ENCODE data around the gene ARHGAP8. TPM values are rescaled to one million over a fixed set of nuclear protein-coding genes. Genes with fewer than 3 reads are reported as not detected.
"Not testable (repeated sequence)": the region's sequence is repeated elsewhere in the genome, so short reads cannot be mapped to it uniquely, and the experiment has no call there.

ARHGAP8 gene
- total RNA-seq, 2 donors from 2014 or later: 4.7 to 7.1 TPM

- DNase-seq (no peak), ATAC-seq (no peak)
- Mint-ChIP-seq H3K4me3 (no peak overlapping the region), H3K27ac (no peak overlapping the region), H3K36me3 (ENCODE audit: low read depth) (no peaks in the 10 kb centered on the region), H3K27me3 (peaks cover 19% of the 10 kb centered on the region), H3K4me1 (peaks cover 2% of the 10 kb centered on the region)
- H3K9me3 ChIP-seq (ENCODE audit: control insufficient read depth, low read length, poor library complexity, severe bottlenecking): no peaks in the 10 kb centered on the region
These were observed 46.9 kb downstream of the ARHGAP8 start for GRCh38 chr22:44799077-44799945.

GRCh38 chr22:44799946-44800634 lies 47.7 kb downstream of the ARHGAP8 start:
- not testable (repeated sequence) for H3K4me3 Mint-ChIP-seq; DNase-seq; ATAC-seq; H3K27ac Mint-ChIP-seq; H3K36me3 Mint-ChIP-seq (ENCODE audit: low read depth); H3K4me1 Mint-ChIP-seq; H3K9me3 ChIP-seq (ENCODE audit: control insufficient read depth, low read length, poor library complexity, severe bottlenecking)
- H3K27me3 Mint-ChIP-seq: peaks cover 26% of the 10 kb centered on the region

- no peak overlapping the region for H3K27ac Mint-ChIP-seq
These were observed 49.1 kb downstream of the ARHGAP8 start for GRCh38 chr22:44801476-44801875.

GRCh38 chr22:44802071-44802700 lies 49.8 kb downstream of the ARHGAP8 start:
- no peak overlapping the region for H3K4me3 Mint-ChIP-seq
- H3K36me3 Mint-ChIP-seq (ENCODE audit: low read depth): peaks cover 2% of the 10 kb centered on the region
- H3K27ac Mint-ChIP-seq: no peak overlapping the region
- H3K27me3 Mint-ChIP-seq: peaks cover 42% of the 10 kb centered on the region
- no peak for ATAC-seq
- H3K9me3 ChIP-seq (ENCODE audit: control insufficient read depth, low read length, poor library complexity, severe bottlenecking): no peaks in the 10 kb centered on the region
- peaks cover 2% of the 10 kb centered on the region for H3K4me1 Mint-ChIP-seq
- DNase-seq: no peak

More at GRCh38 chr22:44801476-44801875, 49.1 kb downstream of the ARHGAP8 start:
- H3K9me3 ChIP-seq (ENCODE audit: control insufficient read depth, low read length, poor library complexity, severe bottlenecking): no peaks in the 10 kb centered on the region
- peaks cover 39% of the 10 kb centered on the region for H3K27me3 Mint-ChIP-seq
- no peak overlapping the region for H3K4me3 Mint-ChIP-seq
- peaks cover 2% of the 10 kb centered on the region for H3K4me1 Mint-ChIP-seq
- peaks cover 2% of the 10 kb centered on the region for H3K36me3 Mint-ChIP-seq (ENCODE audit: low read depth)
- no peak for ATAC-seq
- no peak for DNase-seq

- Mint-ChIP-seq H3K27me3 (peaks cover 43% of the 10 kb centered on the region), H3K4me3 (no peak overlapping the region), H3K4me1 (peaks cover 3% of the 10 kb centered on the region), H3K36me3 (ENCODE audit: low read depth) (peaks cover 2% of the 10 kb centered on the region), H3K27ac (no peak overlapping the region)
- H3K9me3 ChIP-seq (ENCODE audit: control insufficient read depth, low read length, poor library complexity, severe bottlenecking): no peaks in the 10 kb centered on the region
- no peak for DNase-seq
- no peak for ATAC-seq
These were observed 50.6 kb downstream of the ARHGAP8 start for GRCh38 chr22:44802956-44803355.

- H3K27me3 Mint-ChIP-seq: peaks cover 43% of the 10 kb centered on the region
- H3K36me3 Mint-ChIP-seq (ENCODE audit: low read depth): peaks cover 2% of the 10 kb centered on the region
- no peaks in the 10 kb centered on the region for H3K9me3 ChIP-seq (ENCODE audit: control insufficient read depth, low read length, poor library complexity, severe bottlenecking)
- H3K4me1 Mint-ChIP-seq: peaks cover 7% of the 10 kb centered on the region
- DNase-seq (no peak), ATAC-seq (no peak)
- H3K27ac Mint-ChIP-seq: no peak overlapping the region
- no peak overlapping the region for H3K4me3 Mint-ChIP-seq
These were observed 52.0 kb downstream of the ARHGAP8 start for GRCh38 chr22:44804327-44804726.

- H3K9me3 ChIP-seq (ENCODE audit: control insufficient read depth, low read length, poor library complexity, severe bottlenecking): no peaks in the 10 kb centered on the region
- peaks cover 7% of the 10 kb centered on the region for H3K4me1 Mint-ChIP-seq
- H3K27ac Mint-ChIP-seq: no peak overlapping the region
- ATAC-seq: no peak
- H3K4me3 Mint-ChIP-seq: no peak overlapping the region
- peaks cover 2% of the 10 kb centered on the region for H3K36me3 Mint-ChIP-seq (ENCODE audit: low read depth)
- DNase-seq: no peak
- H3K27me3 Mint-ChIP-seq: peaks cover 48% of the 10 kb centered on the region
These were observed 53.3 kb downstream of the ARHGAP8 start for GRCh38 chr22:44805711-44806110.

- ATAC-seq: no peak
- no peak overlapping the region for H3K27ac Mint-ChIP-seq
These were observed 54.9 kb downstream of the ARHGAP8 start for GRCh38 chr22:44807232-44807631.

GRCh38 chr22:44807915-44808690 lies 55.7 kb downstream of the ARHGAP8 start:
- ATAC-seq (no peak), DNase-seq (no peak)
- H3K4me1 Mint-ChIP-seq: peaks cover 7% of the 10 kb centered on the region
- H3K27ac Mint-ChIP-seq: no peak overlapping the region
- no peak overlapping the region for H3K4me3 Mint-ChIP-seq
- peaks cover 43% of the 10 kb centered on the region for H3K27me3 Mint-ChIP-seq
- H3K36me3 Mint-ChIP-seq (ENCODE audit: low read depth): peaks cover 2% of the 10 kb centered on the region
- H3K9me3 ChIP-seq (ENCODE audit: control insufficient read depth, low read length, poor library complexity, severe bottlenecking): no peaks in the 10 kb centered on the region

More at GRCh38 chr22:44807232-44807631, 54.9 kb downstream of the ARHGAP8 start:
- Mint-ChIP-seq H3K27me3 (peaks cover 47% of the 10 kb centered on the region), H3K4me3 (no peak overlapping the region), H3K4me1 (peaks cover 7% of the 10 kb centered on the region), H3K36me3 (ENCODE audit: low read depth) (peaks cover 2% of the 10 kb centered on the region)
- no peaks in the 10 kb centered on the region for H3K9me3 ChIP-seq (ENCODE audit: control insufficient read depth, low read length, poor library complexity, severe bottlenecking)
- DNase-seq: no peak

- no peak overlapping the region for H3K27ac Mint-ChIP-seq
- H3K27me3 Mint-ChIP-seq: peaks cover 38% of the 10 kb centered on the region
- DNase-seq (no peak), ATAC-seq (no peak)
- peaks cover 5% of the 10 kb centered on the region for H3K4me1 Mint-ChIP-seq
- H3K36me3 Mint-ChIP-seq (ENCODE audit: low read depth): peaks cover 2% of the 10 kb centered on the region
- H3K4me3 Mint-ChIP-seq: no peak overlapping the region
- H3K9me3 ChIP-seq (ENCODE audit: control insufficient read depth, low read length, poor library complexity, severe bottlenecking): no peaks in the 10 kb centered on the region
These were observed 57.1 kb downstream of the ARHGAP8 start for GRCh38 chr22:44809456-44809855.

- Mint-ChIP-seq H3K4me1 (peaks cover 5% of the 10 kb centered on the region), H3K36me3 (ENCODE audit: low read depth) (no peaks in the 10 kb centered on the region), H3K27ac (no peak overlapping the region), H3K4me3 (no peak overlapping the region), H3K27me3 (peaks cover 21% of the 10 kb centered on the region)
- ATAC-seq (no peak), DNase-seq (no peak)
- H3K9me3 ChIP-seq (ENCODE audit: control insufficient read depth, low read length, poor library complexity, severe bottlenecking): no peaks in the 10 kb centered on the region
These were observed 58.8 kb downstream of the ARHGAP8 start for GRCh38 chr22:44811141-44811540.

- no peak for ATAC-seq
- H3K27ac Mint-ChIP-seq: no peak overlapping the region
- no peaks in the 10 kb centered on the region for H3K36me3 Mint-ChIP-seq (ENCODE audit: low read depth)
These were observed 61.0 kb downstream of the ARHGAP8 start for GRCh38 chr22:44813416-44813815.

More at GRCh38 chr22:44813416-44813815, 61.0 kb downstream of the ARHGAP8 start:
- Mint-ChIP-seq H3K4me1 (no peaks in the 10 kb centered on the region), H3K4me3 (no peak overlapping the region), H3K27me3 (peaks cover 15% of the 10 kb centered on the region)
- H3K9me3 ChIP-seq (ENCODE audit: control insufficient read depth, low read length, poor library complexity, severe bottlenecking): no peaks in the 10 kb centered on the region
- DNase-seq: no peak
